RWPE1 (cell line): ENCODE data around the gene NRP1.

Experiments used
- CTCF ChIA-PET: fragments of 350-600 bp; sonication (Branson Sonifier 250); formaldehyde crosslinking; extraction: SDS; loops from one replicate; lab custom pipeline; 2021; lab: Yijun Ruan, JAX
- POLR2A ChIA-PET: fragments of 400-600 bp; formaldehyde crosslinking; extraction: SDS; loops from one replicate; lab custom pipeline; 2020; ENCODE audit warnings: antibody characterized with exemption; ENCODE audit not compliant: low non-redundant PET; lab: Yijun Ruan, JAX
- DNase-seq: peaks from one replicate; pipeline ENCODE4 v3.0.0; 2012; ENCODE audit warnings: low spot score
- H3K27ac ChIP-seq: fragments of 450-650 bp; 2 replicates; pipeline ENCODE4 v1.5.1; 2017
- TF ChIP-seq, protein P1 (sequence below): fragments of 450-650 bp; conservative IDR thresholded peaks from 2 replicates; pipeline ENCODE4 v1.5.1; 2017; ENCODE audit warnings: low read depth, mild to moderate bottlenecking

Gene NRP1

GRCh38 chr10:33176688-33177087, 157.8 kb downstream of the NRP1 start:
- no peak overlapping the region for H3K27ac ChIP-seq
- POLR2A ChIA-PET = no interaction called here
- DNase-seq = no peak
- CTCF ChIA-PET = interaction anchor here (0.6 kb wide), 1 partner anchor 136 kb away, joined by 3 read pairs; no protein-coding TSS in a partner anchor
- TF ChIP-seq, protein P1, sequence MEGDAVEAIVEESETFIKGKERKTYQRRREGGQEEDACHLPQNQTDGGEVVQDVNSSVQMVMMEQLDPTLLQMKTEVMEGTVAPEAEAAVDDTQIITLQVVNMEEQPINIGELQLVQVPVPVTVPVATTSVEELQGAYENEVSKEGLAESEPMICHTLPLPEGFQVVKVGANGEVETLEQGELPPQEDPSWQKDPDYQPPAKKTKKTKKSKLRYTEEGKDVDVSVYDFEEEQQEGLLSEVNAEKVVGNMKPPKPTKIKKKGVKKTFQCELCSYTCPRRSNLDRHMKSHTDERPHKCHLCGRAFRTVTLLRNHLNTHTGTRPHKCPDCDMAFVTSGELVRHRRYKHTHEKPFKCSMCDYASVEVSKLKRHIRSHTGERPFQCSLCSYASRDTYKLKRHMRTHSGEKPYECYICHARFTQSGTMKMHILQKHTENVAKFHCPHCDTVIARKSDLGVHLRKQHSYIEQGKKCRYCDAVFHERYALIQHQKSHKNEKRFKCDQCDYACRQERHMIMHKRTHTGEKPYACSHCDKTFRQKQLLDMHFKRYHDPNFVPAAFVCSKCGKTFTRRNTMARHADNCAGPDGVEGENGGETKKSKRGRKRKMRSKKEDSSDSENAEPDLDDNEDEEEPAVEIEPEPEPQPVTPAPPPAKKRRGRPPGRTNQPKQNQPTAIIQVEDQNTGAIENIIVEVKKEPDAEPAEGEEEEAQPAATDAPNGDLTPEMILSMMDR = no peak

DNA sequence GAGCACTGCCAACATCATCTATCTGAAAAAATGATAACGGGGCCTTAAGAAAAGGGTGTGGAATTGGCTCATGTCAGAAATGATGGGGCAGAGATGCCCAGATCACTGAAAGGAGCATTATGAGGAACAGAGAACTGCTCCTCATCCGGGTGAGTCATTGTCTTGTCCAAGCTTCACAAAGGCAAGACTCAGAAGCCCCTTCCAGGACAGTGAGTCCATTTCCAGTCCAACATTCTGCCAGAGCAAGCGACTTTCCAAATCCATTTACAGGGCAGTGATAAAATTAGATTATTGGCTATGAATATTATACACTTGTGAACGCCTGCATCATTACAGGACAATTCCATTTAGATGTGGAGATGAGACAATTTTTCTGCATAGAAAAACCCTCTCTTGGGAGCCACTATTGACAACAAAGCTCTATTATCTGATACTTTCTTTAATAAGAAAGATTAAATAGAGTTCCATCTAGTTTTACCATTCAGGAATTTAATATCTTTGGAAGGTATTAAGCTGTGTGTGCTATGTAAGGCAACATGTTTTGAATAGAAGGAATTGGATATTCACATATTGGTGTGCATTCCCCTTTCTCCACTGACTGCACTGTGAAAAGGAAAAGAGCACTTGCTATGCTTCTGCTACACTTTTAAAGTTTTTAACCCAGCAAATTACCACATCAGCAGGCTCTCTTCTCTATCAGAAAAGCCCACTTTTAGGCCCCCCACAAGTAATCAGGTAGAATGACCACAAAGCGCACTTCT, 159.6 kb downstream of the NRP1 start:
- H3K27ac ChIP-seq = no peak overlapping the region
- ChIA-PET POLR2A (no interaction called here), CTCF (no interaction called here)
- no peak for DNase-seq
- TF ChIP-seq, protein P1 = no peak

DNA sequence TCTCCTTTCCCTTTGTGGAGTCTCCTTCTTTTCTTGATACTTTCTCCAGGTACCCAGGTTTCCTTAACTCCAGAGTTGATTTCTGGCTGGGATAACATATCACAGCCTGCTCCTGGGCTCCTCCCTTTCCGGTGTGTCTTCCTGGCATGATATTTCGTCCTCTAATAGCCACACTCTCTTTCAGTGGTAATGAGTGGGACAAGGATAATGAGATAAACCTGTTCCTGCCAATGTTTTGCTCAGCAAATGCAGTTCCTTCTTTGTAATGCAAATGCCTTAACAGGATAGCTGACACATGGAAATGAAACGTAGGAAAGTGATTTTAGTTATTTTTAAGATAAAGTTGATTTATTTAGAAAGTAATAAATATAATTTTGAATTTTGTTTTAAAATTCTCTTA, 168.6 kb downstream of the NRP1 start:
- ChIA-PET CTCF (interaction anchor here (0.7 kb wide), 1 partner anchor 31 kb away, joined by 3 read pairs; no protein-coding TSS in a partner anchor), POLR2A (no interaction called here)
- no peak overlapping the region for H3K27ac ChIP-seq
- TF ChIP-seq, protein P1 = no peak
- DNase-seq = no peak

GRCh38 chr10:33164060-33164709, 170.3 kb downstream of the NRP1 start:
- TF ChIP-seq, protein P1 = no peak
- H3K27ac ChIP-seq = no peak overlapping the region
- CTCF ChIA-PET = interaction anchor here (0.5 kb wide), 1 partner anchor 377 kb away, joined by 4 read pairs; no protein-coding TSS in a partner anchor
- POLR2A ChIA-PET = no interaction called here
- DNase-seq = no peak

GRCh38 chr10:33162248-33162575, 172.3 kb downstream of the NRP1 start:
- ChIA-PET POLR2A (no interaction called here), CTCF (no interaction called here)
- H3K27ac ChIP-seq = no peak overlapping the region
- DNase-seq = no peak
- TF ChIP-seq, protein P1 = no peak

- no peak for DNase-seq
- CTCF ChIA-PET = interaction anchor here (0.6 kb wide), 2 partner anchors 114 to 1192 kb away, joined by 4 read pairs; no protein-coding TSS in a partner anchor
- POLR2A ChIA-PET = no interaction called here
- H3K27ac ChIP-seq = no peak overlapping the region
- TF ChIP-seq, protein P1 = no peak
Observed at GRCh38 chr10:33161550-33162247, 172.8 kb downstream of the NRP1 start.
